Body of pancreas (tissue), 4 donors: ENCODE measurements around the gene CACNA1C. TPM values are rescaled to one million over a fixed set of nuclear protein-coding genes. Genes with fewer than 3 reads are reported as not detected.

Source experiments
- ATAC-seq: fragments of 150-250 bp; one replicate; pipeline ENCODE4 v1.9.1; 2016
- DNase-seq, 4 donors: peaks; one replicate each; pipeline ENCODE4 v3.0.0-alpha.2; 2019
- H3K27ac ChIP-seq, 4 donors: fragments of 200-600 bp; sonication (generic); 1 replicate in 3 of 4; 2 replicates in 1 of 4; pipeline versions ENCODE4 v1.5.1 to v1.6.1; 2016 to 2019; ENCODE audit warnings: mild to moderate bottlenecking in 1 of 4, mixed read lengths in 1 of 4, moderate library complexity in 1 of 4
- H3K27me3 ChIP-seq, 2 donors: fragments of 200-600 bp; sonication (generic); one replicate each; pipeline ENCODE4 v1.6.0; 2016; ENCODE audit warnings: mild to moderate bottlenecking in 1 of 2
- H3K36me3 ChIP-seq, 2 donors: fragments of 200-600 bp; sonication (generic); replicated peaks in 1 of 2; 2 replicates each; pipeline ENCODE4 v1.5.1; 2016; ENCODE audit warnings: low read depth in 2 of 2; ENCODE audit not compliant: insufficient read depth in 1 of 2
- H3K4me1 ChIP-seq: fragments of 200-600 bp; sonication (generic); one replicate; pipeline ENCODE4 v1.6.0; 2016
- H3K4me3 ChIP-seq, 2 donors: fragments of 200-600 bp; sonication (generic); 1 replicate in 1 of 2; 2 replicates in 1 of 2; pipeline ENCODE4 v1.5.1; 2016 to 2019
- H3K9me3 ChIP-seq, 3 donors: fragments of 200-600 bp; sonication (generic); 1 replicate in 2 of 3; 2 replicates in 1 of 3; pipeline ENCODE4 v1.5.1; 2016
- CTCF ChIP-seq, 7 experiments: fragments of 450-650 bp in 4 of 7; fragments of 200-600 bp in 3 of 7; sonication (generic) in 3 of 7; IDR thresholded peaks; one replicate each; pipeline ENCODE4 v1.5.1; 2016 to 2019; ENCODE audit warnings: antibody characterized with exemption in 7 of 7
- POLR2A ChIP-seq, 3 donors: fragments of 450-650 bp; IDR thresholded peaks; one replicate each; pipeline ENCODE4 v1.6.1; 2016; ENCODE audit warnings: antibody characterized with exemption in 3 of 3, mild to moderate bottlenecking in 2 of 3
- WGBS, 2 donors: methylation state at CpG; one replicate each; pipeline ENCODE4 v1.1.5; 2017; 5-methylcytosine and 5-hydroxymethylcytosine counted together
- intact Hi-C: fragments of 100-400 bp; cut with DNase I; formaldehyde crosslinking; loops from one replicate; pipeline ENCODE4 v1.15.1; 2023
- total RNA-seq, 2 donors: library from RNA; depleted of rRNA; stranded (reverse); fragments of >200 nt; gene quantifications; one replicate each; pipeline ENCODE4 v1.1.0, GENCODE V29; 2016

The CACNA1C gene
- total RNA-seq, 2 donors from 2014 or later: 2.3 to 4.4 TPM

GRCh38 chr12:2080604-2081003 is 27.8 kb downstream of the CACNA1C start:
- Histone ChIP-seq H3K4me1 (no peaks in the 10 kb centered on the region), H3K27ac (no peak overlapping the region), H3K4me3 (no peak overlapping the region), H3K27me3 (no peaks in the 10 kb centered on the region), H3K9me3 (no peaks in the 10 kb centered on the region), H3K36me3 (no peaks in the 10 kb centered on the region)
- ATAC-seq (no peak), DNase-seq (no peak)
- intact Hi-C loops: no loop called here
- no peak for TF ChIP-seq POLR2A (IDR thresholded peaks at IDR 0.05)
- TF ChIP-seq CTCF (IDR thresholded peaks at IDR 0.05): no peak

- Histone ChIP-seq H3K4me3 (no peak overlapping the region), H3K27me3 (no peaks in the 10 kb centered on the region), H3K4me1 (no peaks in the 10 kb centered on the region), H3K36me3 (no peaks in the 10 kb centered on the region), H3K9me3 (no peaks in the 10 kb centered on the region), H3K27ac (no peak overlapping the region)
- ATAC-seq (no peak), DNase-seq (peak in 3 of 4 donors; percentile 40 to 58 (median 58))
- intact Hi-C loops: no loop called here
- no peak for TF ChIP-seq POLR2A (IDR thresholded peaks at IDR 0.05)
- TF ChIP-seq CTCF (IDR thresholded peaks at IDR 0.05): no peak
- 64 to 81% methylated on average over 6 of the region's 6 CpGs for WGBS, 2 donors
Observed at GRCh38 chr12:2082321-2082720, 29.5 kb downstream of the CACNA1C start.

GRCh38 chr12:2083008-2083407 is 30.2 kb downstream of the CACNA1C start:
- WGBS, 2 donors: 30 to 82% methylated on average over 1 of the region's 1 CpG
- TF ChIP-seq POLR2A (IDR thresholded peaks at IDR 0.05): no peak
- no peak for TF ChIP-seq CTCF (IDR thresholded peaks at IDR 0.05)
- no peak overlapping the region for H3K27ac ChIP-seq
- no peak overlapping the region for H3K4me3 ChIP-seq
- no peaks in the 10 kb centered on the region for H3K27me3 ChIP-seq
- no peaks in the 10 kb centered on the region for H3K9me3 ChIP-seq
- no peaks in the 10 kb centered on the region for H3K4me1 ChIP-seq
- ATAC-seq (no peak), DNase-seq (no peak)
- intact Hi-C loops: no loop called here
- no peaks in the 10 kb centered on the region for H3K36me3 ChIP-seq

- 14 to 19% methylated on average over 1 of the region's 1 CpG for WGBS, 2 donors
- no peak for ATAC-seq
- Histone ChIP-seq H3K36me3 (no peaks in the 10 kb centered on the region), H3K9me3 (no peaks in the 10 kb centered on the region), H3K4me3 (no peak overlapping the region), H3K27me3 (no peaks in the 10 kb centered on the region), H3K27ac (no peak overlapping the region), H3K4me1 (no peaks in the 10 kb centered on the region)
- no peak for DNase-seq
- intact Hi-C loops: no loop called here
- TF ChIP-seq CTCF (IDR thresholded peaks at IDR 0.05) (no peak), POLR2A (IDR thresholded peaks at IDR 0.05) (no peak)
Observed at GRCh38 chr12:2083561-2083960, 30.8 kb downstream of the CACNA1C start.

GRCh38 chr12:2084553-2085296 is 31.9 kb downstream of the CACNA1C start:
- intact Hi-C loops: no loop called here
- no peak for TF ChIP-seq POLR2A (IDR thresholded peaks at IDR 0.05)
- no peak for TF ChIP-seq CTCF (IDR thresholded peaks at IDR 0.05)
- DNase-seq: peak in 1 of 4 donors; percentile 33
- Histone ChIP-seq H3K27me3 (no peaks in the 10 kb centered on the region), H3K36me3 (no peaks in the 10 kb centered on the region), H3K27ac (no peak overlapping the region), H3K4me1 (no peaks in the 10 kb centered on the region), H3K9me3 (no peaks in the 10 kb centered on the region), H3K4me3 (no peak overlapping the region)
- ATAC-seq: no peak
- 30 to 39% methylated on average over 4 of the region's 4 CpGs for WGBS, 2 donors
